ENCODE data around the gene F10.

GRCh38 chr13:113148940-113149503 lies 26.4 kb downstream of the F10 start:
- TF ChIP-seq ELF4 (IDR thresholded peaks at IDR 0.05) (no peak), ZNF384 (IDR thresholded peaks at IDR 0.05) (no peak), SP1 (IDR thresholded peaks at IDR 0.05) (no peak), FOXK2 (IDR thresholded peaks at IDR 0.05) (no peak), FOXA1 (IDR thresholded peaks at IDR 0.05) (no peak), TARDBP (IDR thresholded peaks at IDR 0.05) (no peak), ARNT (IDR thresholded peaks at IDR 0.05) (no peak), NFRKB (IDR thresholded peaks at IDR 0.05) (no peak)

Data from HEK293T (cell line).